Adipose tissue (tissue), 3 donors: ENCODE data around the gene GRIP1. TPM values are rescaled to one million over a fixed set of nuclear protein-coding genes. Genes with fewer than 3 reads are reported as not detected.

ENCODE experiments used
- H3K27ac ChIP-seq: one replicate; pipeline ENCODE4 v1.5.1; 2013; ENCODE audit warnings: low read depth, low read length
- WGBS, 3 donors: extraction: QIAGEN DNeasy Blood & Tissue Kit; methylation state at CpG; one replicate each; pipeline ENCODE4 v1.1.7; 2013; 5-methylcytosine and 5-hydroxymethylcytosine counted together
- polyA plus RNA-seq, 3 donors: library from polyadenylated mRNA; stranded (reverse); fragments of 200-250 nt; gene quantifications; one replicate each; pipeline ENCODE4 v1.2.3, GENCODE V29; 2013
- donor health status: healthy with polysubstance abuse.
- donor health status: Bipolar disorder and iron deficiency.
- donor health status: healthy.

GRIP1 gene
- polyA plus RNA-seq, 3 donors = 0.11 to 0.63 (median 0.19) TPM

DNA sequence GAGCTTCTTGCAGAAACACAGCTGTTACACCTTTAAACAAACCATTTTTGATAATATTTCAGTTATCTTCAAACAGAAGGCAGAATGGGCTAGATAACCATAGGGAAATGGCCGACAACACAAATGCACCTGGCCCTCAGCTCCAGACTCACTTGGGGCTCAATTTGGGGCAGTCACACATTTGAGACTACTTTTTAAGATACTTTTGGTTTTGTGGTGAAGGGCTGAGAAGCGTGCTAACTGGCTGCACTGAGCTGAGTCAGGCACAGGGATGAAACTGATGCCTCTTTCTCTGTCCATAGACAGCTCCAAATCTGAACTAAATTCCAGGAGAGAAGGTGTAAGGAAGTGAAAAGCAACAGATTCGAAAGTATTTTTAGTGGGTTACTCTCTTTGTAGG is 18.5 kb upstream of the GRIP1 start:
- WGBS, 3 donors = 60 to 71% (median 67%) methylated on average over 3 of the region's 3 CpGs
- H3K27ac ChIP-seq = no peak overlapping the region

DNA sequence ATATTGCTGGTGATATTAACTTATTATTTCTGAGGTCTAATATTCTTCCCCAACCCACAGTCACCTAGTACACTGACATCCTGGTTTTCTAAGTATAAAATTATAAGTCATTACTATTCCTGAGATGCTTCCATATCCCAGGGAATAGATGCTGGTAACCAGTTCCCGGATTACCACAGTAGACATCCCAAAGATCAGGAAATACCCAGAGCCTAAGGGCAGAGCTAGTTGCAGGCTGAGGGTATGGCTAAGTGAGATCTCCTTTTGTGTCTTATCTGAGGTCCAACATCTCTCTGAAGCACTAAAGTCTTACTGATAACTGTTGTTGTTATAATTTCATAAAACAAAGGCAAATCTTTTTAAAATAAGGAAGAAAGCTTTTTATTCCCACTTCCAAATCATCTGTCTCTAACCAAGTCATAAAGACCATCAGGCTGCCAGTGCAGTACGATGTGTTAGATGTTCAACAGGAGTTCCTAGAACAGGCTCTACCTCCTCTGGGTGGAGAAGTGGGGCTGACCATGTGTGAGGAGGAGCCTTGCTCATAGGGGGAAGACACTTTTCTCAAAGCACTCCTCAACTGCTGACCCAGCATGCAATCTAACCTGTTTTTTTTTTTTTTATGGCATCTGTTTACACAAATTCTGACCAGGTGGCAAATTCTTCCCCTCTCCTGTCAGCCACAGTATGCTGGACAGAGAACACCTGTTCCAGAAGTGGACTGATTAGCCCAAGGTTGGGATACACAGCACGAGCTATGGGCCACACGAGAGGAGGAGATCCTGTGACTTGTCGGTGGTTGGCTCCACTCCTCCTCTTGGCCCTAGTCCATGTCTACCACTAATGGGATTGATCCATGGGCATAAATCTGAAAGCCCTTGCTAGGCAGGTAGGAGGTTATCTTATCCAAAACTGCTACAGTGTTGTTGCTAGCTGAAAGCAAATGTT is 16.1 kb upstream of the GRIP1 start:
- WGBS, 3 donors = 29 to 75% (median 59%) methylated on average over 5 of the region's 5 CpGs
- H3K27ac ChIP-seq = no peak overlapping the region

DNA sequence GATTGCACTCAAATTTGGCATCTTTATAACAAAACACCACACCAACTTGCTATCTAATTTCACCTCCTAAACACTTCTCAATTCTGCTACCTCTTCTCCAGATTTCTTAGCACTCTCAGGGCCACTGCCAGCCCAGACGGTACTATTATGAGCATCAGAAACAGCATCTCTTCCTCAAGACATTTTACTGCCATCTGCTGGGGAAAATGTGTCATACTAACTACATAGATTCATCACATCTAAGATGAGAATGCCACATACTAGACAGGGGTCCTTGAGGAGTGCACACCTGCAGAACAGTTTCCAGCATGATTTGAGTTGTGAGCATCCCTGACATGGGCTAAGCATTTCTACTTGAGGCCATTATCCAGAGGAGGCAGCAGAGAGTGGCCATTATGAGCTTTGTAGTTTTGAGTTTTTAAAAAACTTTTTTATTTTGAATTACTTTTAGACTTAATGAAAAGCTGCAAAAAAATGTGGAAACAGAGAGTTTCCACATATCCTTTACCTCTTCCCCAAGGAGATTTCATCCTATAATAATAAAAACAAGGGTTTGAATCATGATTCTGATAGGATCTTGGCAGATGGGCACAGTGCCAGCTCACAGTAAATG is 15.1 kb upstream of the GRIP1 start:
- no peak overlapping the region for H3K27ac ChIP-seq
- WGBS, 3 donors = 0 to 3% (median 0%) methylated on average over 1 of the region's 1 CpG

DNA sequence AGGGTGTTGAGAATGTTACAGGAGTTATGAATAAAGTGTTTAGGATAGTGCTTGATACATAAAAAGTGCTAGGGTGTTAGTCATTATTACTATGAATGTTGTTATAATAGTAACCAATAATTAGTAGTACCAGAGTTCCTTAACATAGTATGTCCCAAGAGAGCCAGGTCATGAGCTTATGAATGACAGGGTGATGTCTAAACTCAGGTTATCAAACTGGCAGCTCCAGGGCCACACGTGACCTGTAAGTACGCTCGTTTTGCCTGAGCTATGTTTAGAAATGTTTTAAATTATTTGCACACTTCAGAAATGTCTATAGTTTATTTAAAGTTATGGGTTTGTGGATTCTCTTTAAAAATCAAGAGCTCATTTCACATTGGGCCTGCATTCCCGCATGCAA is 14.1 kb upstream of the GRIP1 start:
- WGBS, 3 donors = 72 to 81% (median 80%) methylated on average over 4 of the region's 4 CpGs
- no peak overlapping the region for H3K27ac ChIP-seq

DNA sequence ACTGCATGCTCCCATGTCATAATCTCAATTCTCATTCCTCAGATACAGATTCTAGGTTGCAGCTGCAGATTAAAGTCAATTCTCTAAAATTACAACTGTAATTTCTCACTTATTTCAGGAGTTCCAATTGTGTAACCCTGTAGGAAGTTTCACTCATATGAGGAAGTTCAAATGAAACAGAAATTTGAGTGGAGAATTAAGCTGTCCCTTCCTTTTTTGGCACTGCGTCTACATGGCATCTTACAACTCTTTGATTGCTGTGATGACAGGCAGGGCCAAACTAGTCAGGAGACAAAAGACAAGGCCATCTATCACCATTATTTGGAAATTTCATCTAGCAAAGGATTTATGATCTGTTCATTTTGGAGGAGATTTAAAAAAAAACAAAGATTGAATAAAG is 13.3 kb upstream of the GRIP1 start:
- whole genome bisulfite sequencing, 3 donors = 44 to 85% (median 68%) methylated on average over 1 of the region's 1 CpG
- H3K27ac ChIP-seq = no peak overlapping the region

DNA sequence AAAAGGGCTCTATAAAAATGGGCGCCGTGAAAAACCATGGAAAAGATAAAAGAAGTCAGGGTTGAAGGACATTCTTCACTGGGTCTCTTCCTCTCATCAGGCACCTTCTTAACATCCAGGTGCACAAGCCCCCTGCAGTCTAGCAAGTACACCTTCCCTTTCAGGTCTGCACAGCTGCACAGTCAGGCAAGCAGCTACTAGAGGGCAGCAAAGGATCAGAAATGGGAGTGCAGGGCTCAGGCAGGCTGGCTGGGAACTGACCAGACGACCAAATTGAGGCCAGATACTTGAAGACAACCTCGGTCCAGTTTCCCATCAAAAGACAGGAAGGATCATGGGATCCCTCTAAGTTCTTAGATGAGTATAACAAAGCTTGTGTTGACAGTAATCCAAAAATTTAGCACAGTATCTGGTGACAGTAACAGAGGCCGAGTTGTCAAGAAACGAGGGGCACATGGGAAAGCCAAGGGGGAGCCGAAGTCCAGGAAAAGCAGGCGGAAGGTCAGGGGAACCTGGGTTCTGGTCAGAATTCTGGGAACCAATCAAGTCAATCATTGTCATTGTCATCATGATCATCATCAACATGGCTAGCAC is 10.1 kb upstream of the GRIP1 start:
- 55 to 65% (median 63%) methylated on average over 8 of the region's 8 CpGs for WGBS, 3 donors
- H3K27ac ChIP-seq = no peak overlapping the region

DNA sequence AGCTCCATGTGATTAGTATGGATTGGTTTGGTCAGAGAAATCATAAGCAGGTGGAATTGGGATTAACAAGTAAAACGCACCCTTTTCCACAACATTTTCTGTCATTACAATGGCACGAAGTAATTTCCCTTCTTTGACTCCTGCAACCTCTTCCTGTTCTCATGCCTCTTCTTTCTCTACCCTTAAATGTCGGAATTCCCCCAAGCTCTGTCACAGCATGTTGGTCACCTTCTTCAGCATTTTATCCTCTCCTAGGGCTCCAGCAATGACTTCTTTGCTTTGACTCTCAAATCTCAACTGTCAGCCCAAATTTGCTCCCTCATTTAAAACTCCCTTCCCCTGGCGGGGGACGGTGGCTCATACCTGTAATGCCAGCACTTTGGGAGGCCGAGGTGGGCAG is 5.3 kb upstream of the GRIP1 start:
- 85 to 89% (median 87%) methylated on average over 6 of the region's 6 CpGs for WGBS, 3 donors

DNA sequence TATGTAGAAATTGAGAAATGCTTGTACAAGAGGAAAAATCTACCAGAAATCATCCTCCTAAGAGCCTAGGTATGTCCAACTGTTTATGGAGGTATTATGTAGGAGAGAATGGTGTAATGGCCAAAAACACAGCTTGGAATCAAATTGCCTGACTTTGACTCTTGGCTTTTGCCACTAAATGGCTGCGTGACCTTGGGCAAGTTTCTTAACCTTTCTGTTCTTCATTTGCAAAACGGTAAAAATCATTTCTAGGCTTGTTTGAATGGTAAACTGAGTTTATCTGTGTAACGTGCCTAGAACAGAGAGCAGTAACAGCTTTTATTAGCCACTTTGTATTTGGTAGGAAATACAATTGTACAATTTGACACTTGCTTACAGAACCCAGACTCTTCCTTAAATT is 4.9 kb upstream of the GRIP1 start:
- 77 to 91% (median 88%) methylated on average over 3 of the region's 3 CpGs for WGBS, 3 donors

More for the DNA sequence above, 5.3 kb upstream of the GRIP1 start:
- no peak overlapping the region for H3K27ac ChIP-seq

DNA sequence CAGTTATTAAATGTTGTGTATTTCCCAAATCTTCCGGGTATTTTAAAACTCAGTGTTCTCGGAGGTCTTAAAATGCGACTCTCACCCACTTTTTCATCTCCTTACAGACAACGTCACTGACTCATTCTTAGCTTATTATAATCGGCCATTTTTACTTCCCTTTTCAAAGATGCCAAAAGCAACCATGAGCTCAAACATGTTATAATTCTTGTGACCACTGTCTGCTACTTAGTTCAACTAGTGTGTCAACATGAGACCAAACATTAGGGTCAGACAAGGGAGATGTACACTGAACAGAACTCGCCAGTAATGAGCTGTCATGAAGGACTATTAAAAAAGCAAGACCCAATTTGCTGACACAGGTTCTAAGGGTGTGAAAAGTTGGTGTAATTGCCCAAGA is 4.2 kb upstream of the GRIP1 start:
- H3K27ac ChIP-seq = no peak overlapping the region
- 80 to 89% (median 83%) methylated on average over 6 of the region's 6 CpGs for WGBS, 3 donors

More for the DNA sequence above, 4.9 kb upstream of the GRIP1 start:
- no peak overlapping the region for H3K27ac ChIP-seq

DNA sequence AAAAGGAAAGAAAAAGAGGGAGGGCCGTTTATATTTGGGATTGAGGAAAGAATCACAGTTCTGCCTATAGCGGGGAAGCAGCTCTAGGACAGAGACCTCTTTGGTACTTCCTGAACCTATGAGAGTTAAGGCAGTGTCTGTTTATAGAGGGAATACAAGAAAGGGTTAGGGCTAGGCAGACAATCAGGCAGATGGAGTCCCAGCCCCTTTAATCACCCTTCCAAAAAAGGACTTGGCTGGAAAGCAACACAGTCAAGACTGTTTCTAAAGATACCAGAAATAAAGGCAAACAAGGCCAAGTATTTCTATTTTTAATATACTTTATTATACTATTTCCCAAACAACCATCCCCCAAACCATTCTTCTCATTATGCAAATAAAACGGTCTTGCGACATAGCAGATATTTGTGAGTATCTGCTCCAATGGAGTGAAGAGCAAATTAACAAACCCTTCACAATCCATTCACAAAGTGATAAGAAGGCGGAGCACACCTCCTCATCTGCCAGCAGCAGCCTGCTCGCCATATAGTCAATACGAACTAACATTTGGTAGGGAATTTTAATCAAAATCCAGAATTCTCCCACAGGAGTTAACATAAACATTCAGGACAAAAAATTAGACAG is 697 bp upstream of the GRIP1 start:
- WGBS, 3 donors = 58 to 82% (median 70%) methylated on average over 7 of the region's 7 CpGs
- H3K27ac ChIP-seq = no peak overlapping the region

DNA sequence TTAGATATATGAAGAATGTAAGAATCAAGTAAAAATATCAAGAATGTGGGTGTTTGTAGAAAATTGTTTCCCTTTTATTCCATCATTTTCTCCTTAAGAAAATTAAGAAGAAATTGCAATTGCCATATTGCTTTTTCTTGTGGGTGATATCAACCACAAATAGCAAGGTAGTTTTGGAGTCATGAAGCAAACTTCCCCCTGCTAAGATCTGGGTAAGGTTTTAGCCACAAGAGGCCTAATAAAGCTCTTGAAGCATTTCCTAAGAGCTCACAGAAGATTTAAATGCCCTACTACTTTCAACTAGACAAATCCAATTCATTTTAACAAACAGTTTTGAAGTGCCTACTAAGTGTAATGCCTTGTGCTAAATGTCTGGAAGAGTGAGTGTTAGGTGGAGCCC is 2.6 kb downstream of the GRIP1 start:
- no peak overlapping the region for H3K27ac ChIP-seq

DNA sequence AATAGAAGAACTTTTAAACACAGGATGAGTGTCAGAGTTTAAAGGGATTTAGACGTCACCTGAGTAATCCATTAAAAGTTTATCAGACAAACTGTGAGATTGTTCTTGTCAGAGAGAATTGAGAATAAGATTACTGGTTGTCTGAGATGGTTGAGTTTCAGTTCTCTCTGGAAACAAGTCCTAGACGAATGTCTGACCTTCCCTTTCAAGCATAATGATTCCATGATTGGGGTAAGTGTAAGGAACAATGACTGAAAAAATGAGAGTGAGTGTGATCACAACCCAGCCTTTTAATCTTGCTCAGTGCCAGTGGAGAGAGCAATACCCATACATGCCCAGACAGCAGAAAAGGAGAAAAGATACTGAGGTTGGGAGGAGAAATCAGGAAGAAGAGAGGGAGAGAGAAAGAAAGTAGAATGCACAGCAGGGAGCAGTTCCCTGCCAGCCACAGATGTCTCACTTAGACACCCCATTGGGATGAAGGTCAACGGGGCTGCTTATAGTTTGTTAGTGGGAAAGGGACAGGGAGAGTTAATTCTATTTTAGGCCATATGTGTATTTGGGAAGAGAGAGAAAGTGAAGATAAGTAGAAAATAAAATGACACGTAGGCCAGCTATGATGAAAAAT is 4.3 kb downstream of the GRIP1 start:
- 52 to 56% (median 53%) methylated on average over 4 of the region's 4 CpGs for WGBS, 3 donors
- H3K27ac ChIP-seq = no peak overlapping the region

DNA sequence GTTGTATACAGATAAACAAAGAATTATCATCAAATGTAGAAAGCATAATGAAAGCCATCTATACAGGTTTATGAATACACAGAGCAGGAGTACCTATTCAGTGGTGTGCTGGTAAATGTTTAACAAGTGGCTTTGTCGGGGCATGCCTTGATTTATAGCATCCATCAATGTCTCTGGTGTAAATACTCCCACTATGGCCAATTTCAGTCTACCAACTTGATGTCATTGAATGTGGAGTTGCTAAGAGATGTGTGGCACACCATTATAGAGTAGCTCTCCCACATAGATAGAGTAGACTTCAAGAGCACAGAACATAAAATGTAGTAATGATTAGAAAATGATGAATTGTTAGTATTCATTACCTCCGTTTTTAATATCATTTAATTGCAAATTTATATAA is 9.3 kb downstream of the GRIP1 start:
- 62 to 91% (median 88%) methylated on average over 2 of the region's 2 CpGs for WGBS, 3 donors
- H3K27ac ChIP-seq = no peak overlapping the region

DNA sequence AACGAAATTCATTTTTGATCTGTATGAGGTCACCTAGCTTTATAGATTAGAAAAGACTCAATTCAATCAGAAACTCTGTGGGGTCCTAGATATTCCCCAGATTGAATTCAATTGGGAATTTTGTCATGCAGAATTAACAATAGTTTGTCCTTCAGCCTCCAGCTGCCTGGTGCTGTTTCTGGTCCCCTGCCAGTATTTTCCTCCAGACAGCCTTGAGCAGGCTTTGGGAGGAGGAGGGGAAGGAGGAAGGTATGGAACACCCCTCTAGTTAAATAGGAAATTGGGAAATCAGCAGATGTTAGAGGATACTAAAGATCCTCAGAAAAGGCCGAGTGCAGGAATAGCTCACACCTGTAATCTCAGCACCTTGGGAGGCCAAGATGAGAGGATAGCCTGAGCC is 10.6 kb downstream of the GRIP1 start:
- H3K27ac ChIP-seq = no peak overlapping the region
- WGBS, 3 donors = 37 to 70% (median 63%) methylated on average over 2 of the region's 2 CpGs

DNA sequence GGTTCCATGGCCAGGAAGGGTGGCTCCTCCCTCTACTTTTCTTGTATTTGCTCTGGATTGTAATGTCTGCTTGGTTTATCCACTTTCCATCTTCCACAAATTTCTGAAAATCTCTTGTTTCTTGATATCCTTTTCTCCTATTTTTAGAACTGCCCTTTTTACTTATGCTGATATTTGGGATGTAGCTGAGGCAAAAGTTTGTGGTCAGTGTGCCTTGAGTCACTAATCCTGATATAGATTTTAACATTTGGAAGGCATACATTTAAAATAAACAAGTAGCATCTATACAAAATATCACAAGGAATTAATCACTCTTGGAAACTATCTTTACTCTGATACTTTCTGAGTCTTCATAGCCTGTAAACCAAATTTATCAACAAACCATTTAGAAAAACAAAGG is 11.0 kb downstream of the GRIP1 start:
- H3K27ac ChIP-seq = no peak overlapping the region

DNA sequence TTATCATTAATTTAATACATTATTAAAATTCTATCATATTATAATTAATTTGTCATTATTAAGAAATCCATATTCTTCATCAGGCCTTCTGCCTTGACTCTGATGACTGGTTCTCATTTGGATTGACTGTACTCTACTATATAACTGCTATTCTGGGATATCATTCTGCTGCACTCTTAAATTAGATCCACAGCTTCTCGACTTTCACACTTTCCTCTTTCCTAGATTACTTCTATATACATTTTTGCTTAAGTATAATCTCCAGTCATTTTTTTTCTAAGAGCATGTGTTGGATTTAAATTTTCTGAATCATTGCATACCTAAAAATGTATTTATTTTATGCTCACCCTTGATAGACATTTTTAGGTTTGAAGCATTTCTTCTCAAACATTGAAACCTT is 12.4 kb downstream of the GRIP1 start:
- 80 to 90% (median 86%) methylated on average over 1 of the region's 1 CpG for WGBS, 3 donors
- no peak overlapping the region for H3K27ac ChIP-seq

DNA sequence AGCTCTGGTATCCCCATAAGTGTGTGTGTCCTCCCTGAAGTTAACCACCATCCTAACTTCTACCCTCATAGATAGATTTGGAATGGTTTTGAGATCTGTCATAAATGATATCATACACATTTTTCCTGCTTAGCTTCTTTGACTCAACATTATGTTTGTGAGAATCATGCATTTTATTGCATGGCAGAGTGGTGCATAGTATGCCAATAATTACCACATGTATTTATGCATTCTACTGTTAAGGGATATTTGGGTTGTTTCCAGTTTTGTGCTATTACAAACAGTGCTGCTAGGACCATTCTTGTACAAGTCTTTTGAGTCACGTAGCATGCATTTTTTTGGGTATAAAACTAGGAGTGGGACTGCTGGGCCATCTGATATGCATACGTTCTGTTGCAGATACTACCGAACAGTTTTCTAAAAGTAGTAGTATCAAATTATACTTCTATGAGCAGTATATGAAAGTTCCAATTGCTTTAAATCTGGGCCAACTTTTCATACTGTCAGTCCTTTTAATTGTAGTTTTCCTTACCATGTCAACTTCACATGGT is 13.4 kb downstream of the GRIP1 start:
- 89 to 94% (median 90%) methylated on average over 3 of the region's 3 CpGs for WGBS, 3 donors
- no peak overlapping the region for H3K27ac ChIP-seq

DNA sequence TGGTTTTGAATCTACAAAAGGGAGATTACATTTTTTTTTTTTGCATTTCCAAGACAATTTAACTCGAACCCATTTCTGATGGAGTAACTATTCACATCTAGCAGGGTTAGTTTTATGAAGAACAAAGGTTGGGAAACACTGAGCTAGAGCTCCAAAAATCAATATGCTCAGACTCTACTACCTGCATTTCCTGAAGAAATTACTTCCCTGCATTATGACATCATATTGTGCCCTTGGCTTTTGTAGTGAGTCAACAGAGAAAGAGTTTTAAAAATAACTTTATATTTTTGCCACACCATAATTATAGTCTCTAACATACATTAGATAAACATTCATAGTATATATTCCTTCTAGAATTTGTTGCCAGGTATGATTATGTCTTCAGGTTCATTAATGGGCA is 14.8 kb downstream of the GRIP1 start:
- 67 to 88% (median 69%) methylated on average over 1 of the region's 1 CpG for WGBS, 3 donors
- no peak overlapping the region for H3K27ac ChIP-seq
